IMR-90 (cell line): ENCODE measurements around the gene TOB2. TPM values are rescaled to one million over a fixed set of nuclear protein-coding genes. Genes with fewer than 3 reads are reported as not detected.

Source experiments
- ATAC-seq: fragments of 200-7000 bp; cut with Tn5 transposase; 2 replicates; pipeline ENCODE4 v1.9.1; 2020; ENCODE audit warnings: low read depth, mild to moderate bottlenecking, moderate library complexity
- Bru-seq: library from RNA; stranded (reverse); fragments of 400-500 nt; gene quantifications from one replicate; lab custom pipeline; 2021; lab: Mats Ljungman, UMichigan
- BruChase-seq, 2 experiments: library from RNA; stranded (reverse); fragments of 400-500 nt; gene quantifications; one replicate each; lab custom pipeline; 2021; lab: Mats Ljungman, UMichigan
- BruUV-seq: library from RNA; stranded (reverse); fragments of 400-500 nt; replicated peaks from 2 replicates; lab custom pipeline; 2021; lab: Mats Ljungman, UMichigan
- CTCF ChIA-PET: fragments of 300-600 bp; formaldehyde crosslinking; extraction: SDS; loops from one replicate; lab custom pipeline; 2021; ENCODE audit warnings: antibody characterized with exemption; lab: Yijun Ruan, JAX
- POLR2A ChIA-PET: fragments of 300-600 bp; sonication (Branson Sonifier 250); formaldehyde crosslinking; loops from one replicate; lab custom pipeline; 2022; ENCODE audit warnings: antibody characterized with exemption; ENCODE audit not compliant: unreplicated experiment; lab: Charles Lee
- DNase-seq: peaks from one replicate; pipeline ENCODE4 v3.0.0; 2013
- H2AFZ ChIP-seq: replicated peaks from 2 replicates; pipeline ENCODE3; 2013; ENCODE audit warnings: low read length, mild to moderate bottlenecking; ENCODE audit not compliant: poor library complexity
- H2AK5ac ChIP-seq: 2 replicates; pipeline ENCODE4 v1.6.1; 2013; ENCODE audit warnings: low read depth, low read length, inconsistent platforms
- H2AK9ac ChIP-seq: replicated peaks from 2 replicates; pipeline ENCODE3; 2013; ENCODE audit warnings: mild to moderate bottlenecking, low read depth, low read length, moderate library complexity; ENCODE audit not compliant: poor library complexity
- H2BK120ac ChIP-seq: 2 replicates; pipeline ENCODE4 v1.6.1; 2013; ENCODE audit warnings: low read depth, low read length, inconsistent platforms
- H2BK15ac ChIP-seq: 3 replicates; pipeline ENCODE4 v1.6.1; 2013; ENCODE audit warnings: low read depth, low read length, inconsistent platforms
- H2BK20ac ChIP-seq: 2 replicates; pipeline ENCODE4 v1.6.1; 2013; ENCODE audit warnings: low read depth, mild to moderate bottlenecking, inconsistent platforms, low read length, moderate library complexity
- H2BK5ac ChIP-seq: 2 replicates; pipeline ENCODE4 v1.6.1; 2013; ENCODE audit warnings: mild to moderate bottlenecking, low read depth, low read length, inconsistent platforms; ENCODE audit not compliant: poor library complexity, severe bottlenecking
- H3K14ac ChIP-seq: replicated peaks from 2 replicates; pipeline ENCODE4 v1.6.1; 2013; ENCODE audit warnings: low read depth, low read length, inconsistent platforms
- H3K18ac ChIP-seq: 2 replicates; pipeline ENCODE4 v1.6.1; 2013; ENCODE audit warnings: low read depth, low read length, control low read depth
- H3K23ac ChIP-seq: 2 replicates; pipeline ENCODE4 v1.6.1; 2013; ENCODE audit warnings: low read depth, low read length, inconsistent platforms
- H3K27ac ChIP-seq: 2 replicates; pipeline ENCODE4 v1.5.1; 2013; ENCODE audit warnings: mild to moderate bottlenecking, control low read depth, low read length; ENCODE audit not compliant: insufficient read depth
- H3K27me3 ChIP-seq: 2 replicates; pipeline ENCODE4 v1.6.1; 2013; ENCODE audit warnings: low read length; ENCODE audit not compliant: control insufficient read depth, insufficient read depth
- H3K36me3 ChIP-seq: 2 replicates; pipeline ENCODE4 v1.6.1; 2013; ENCODE audit warnings: low read length, mixed read lengths; ENCODE audit not compliant: control insufficient read depth, insufficient read depth
- H3K4ac ChIP-seq: 2 replicates; pipeline ENCODE4 v1.6.1; 2013; ENCODE audit warnings: low read depth, low read length, inconsistent platforms
- H3K4me1 ChIP-seq: 2 replicates; pipeline ENCODE4 v1.6.1; 2013; ENCODE audit warnings: low read length, mixed read lengths; ENCODE audit not compliant: control insufficient read depth, insufficient read depth
- H3K4me2 ChIP-seq: 2 replicates; pipeline ENCODE4 v1.6.1; 2013; ENCODE audit warnings: low read depth, mild to moderate bottlenecking, control low read depth, low read length, moderate library complexity
- H3K4me3 ChIP-seq: 2 replicates; pipeline ENCODE4 v1.5.1; 2013; ENCODE audit warnings: low read depth, mild to moderate bottlenecking, control low read depth, low read length, moderate library complexity; ENCODE audit not compliant: insufficient read depth
- H3K56ac ChIP-seq: 2 replicates; pipeline ENCODE4 v1.6.1; 2013; ENCODE audit warnings: low read length, inconsistent platforms; ENCODE audit not compliant: insufficient read depth; ENCODE audit errors: extremely low read depth
- H3K79me1 ChIP-seq, 2 experiments: 2 replicates each; pipeline ENCODE4 v1.6.1; 2013; ENCODE audit warnings: low read length in 2 of 2, inconsistent platforms in 1 of 2, low read depth in 1 of 2
- H3K9ac ChIP-seq: 2 replicates; pipeline ENCODE4 v1.6.1; 2013; ENCODE audit warnings: low read depth, low read length, control low read depth
- H3K9me1 ChIP-seq: 2 replicates; pipeline ENCODE4 v1.6.1; 2013; ENCODE audit warnings: low read length, inconsistent platforms; ENCODE audit not compliant: insufficient read depth
- H3K9me3 ChIP-seq: 2 replicates; pipeline ENCODE4 v1.6.1; 2013; ENCODE audit warnings: low read length; ENCODE audit not compliant: control insufficient read depth, insufficient read depth
- H4K20me1 ChIP-seq: 2 replicates; pipeline ENCODE4 v1.6.1; 2013; ENCODE audit warnings: low read length, inconsistent platforms; ENCODE audit not compliant: insufficient read depth
- H4K5ac ChIP-seq: 2 replicates; pipeline ENCODE4 v1.6.1; 2013; ENCODE audit warnings: mild to moderate bottlenecking, low read depth, low read length, control low read depth
- H4K8ac ChIP-seq, 2 experiments: 2 replicates each; pipeline ENCODE4 v1.6.1; 2013; ENCODE audit warnings: low read depth in 2 of 2, low read length in 2 of 2, control low read depth in 1 of 2, inconsistent platforms in 1 of 2
- H4K91ac ChIP-seq: 2 replicates; pipeline ENCODE4 v1.6.1; 2013; ENCODE audit warnings: low read depth, low read length, inconsistent platforms; ENCODE audit not compliant: insufficient read depth
- BHLHE40 ChIP-seq: fragments of 150-350 bp; IDR thresholded peaks from 2 replicates; pipeline ENCODE4 v1.6.1; 2016; ENCODE audit warnings: mild to moderate bottlenecking, low read depth, low read length
- CHD1 ChIP-seq: IDR thresholded peaks from 2 replicates; pipeline ENCODE4 v1.6.1; 2012; ENCODE audit warnings: low read depth, low read length, improper control_type of control experiment
- FOS ChIP-seq: fragments of 150-350 bp; IDR thresholded peaks from 2 replicates; pipeline ENCODE4 v1.6.1; 2016; ENCODE audit warnings: low read depth, low read length
- MAZ ChIP-seq: IDR thresholded peaks from 2 replicates; pipeline ENCODE4 v1.6.1; 2012; ENCODE audit warnings: low read depth, mild to moderate bottlenecking, low read length, improper control_type of control experiment, moderate library complexity, borderline replicate concordance
- MXI1 ChIP-seq: IDR thresholded peaks from 2 replicates; pipeline ENCODE4 v1.6.1; 2012; ENCODE audit warnings: low read depth, mild to moderate bottlenecking, low read length, moderate library complexity, borderline replicate concordance
- NFE2L2 ChIP-seq: fragments of 150-350 bp; IDR thresholded peaks from 2 replicates; pipeline ENCODE4 v1.6.1; 2016; ENCODE audit warnings: low read depth, mild to moderate bottlenecking, low read length
- RAD21 ChIP-seq: IDR thresholded peaks from 2 replicates; pipeline ENCODE4 v1.6.1; 2012; ENCODE audit warnings: low read length, improper control_type of control experiment
- SMC3 ChIP-seq: fragments of 150-350 bp; IDR thresholded peaks from 2 replicates; pipeline ENCODE4 v1.6.1; 2016; ENCODE audit warnings: low read depth, mild to moderate bottlenecking, antibody characterized with exemption, low read length, moderate library complexity
- WGBS, 2 experiments: methylation state at CpG; one replicate each; pipeline versions ENCODE4 v1.1.5 to v1.1.7; 2013; ENCODE audit warnings: missing lambda C conversion rate in 2 of 2; ENCODE audit not compliant: insufficient read length in 1 of 2; ENCODE audit errors: extremely low coverage in 2 of 2; 5-methylcytosine and 5-hydroxymethylcytosine counted together
- dilution Hi-C: fragments of 300-500 bp; cut with HindIII; formaldehyde crosslinking; loops from one replicate; pipeline ENCODE4 v1.14.3; 2018; ENCODE audit warnings: low sequenced_read_pairs; ENCODE audit not compliant: unreplicated experiment
- in situ Hi-C: fragments of 300-500 bp; cut with MboI; formaldehyde crosslinking; loops from 3 replicates; pipeline ENCODE4 v1.14.3; 2019; ENCODE audit warnings: low sequenced_read_pairs, inconsistent platforms, mixed read lengths
- intact Hi-C: fragments of 100-400 bp; cut with micrococcal nuclease; formaldehyde crosslinking; loops from 2 replicates; pipeline ENCODE4 v1.10.0; 2022
- long read RNA-seq: library from polyadenylated mRNA; unstranded; transcript quantifications from one replicate; pipeline ENCODE4 v2.0.0, GENCODE V29; 2021; ENCODE audit not compliant: unreplicated experiment
- polyA plus RNA-seq, 3 experiments: library from polyadenylated mRNA; depleted of rRNA; stranded (reverse); fragments of >200 nt; gene quantifications; 2 replicates each; pipeline ENCODE4 v1.2.3, GENCODE V29; 2012; ENCODE audit warnings: low replicate concordance in 1 of 3
- total RNA-seq: library from RNA; depleted of rRNA; stranded (reverse); fragments of >200 nt; gene quantifications from 2 replicates; pipeline ENCODE4 v1.2.3, GENCODE V29; 2012; rRNA removed
- TF ChIP-seq, protein P1 (sequence below): fragments of 150-350 bp; IDR thresholded peaks from 2 replicates; pipeline ENCODE4 v1.6.1; 2017; ENCODE audit warnings: mild to moderate bottlenecking, antibody characterized with exemption, low read length, low read depth
- TF ChIP-seq, protein P2 (sequence below): conservative IDR thresholded peaks from 2 replicates; pipeline ENCODE4 v1.5.1; 2012; ENCODE audit warnings: mild to moderate bottlenecking, low read depth, low read length, improper control_type of control experiment

TOB2 gene, protein sequence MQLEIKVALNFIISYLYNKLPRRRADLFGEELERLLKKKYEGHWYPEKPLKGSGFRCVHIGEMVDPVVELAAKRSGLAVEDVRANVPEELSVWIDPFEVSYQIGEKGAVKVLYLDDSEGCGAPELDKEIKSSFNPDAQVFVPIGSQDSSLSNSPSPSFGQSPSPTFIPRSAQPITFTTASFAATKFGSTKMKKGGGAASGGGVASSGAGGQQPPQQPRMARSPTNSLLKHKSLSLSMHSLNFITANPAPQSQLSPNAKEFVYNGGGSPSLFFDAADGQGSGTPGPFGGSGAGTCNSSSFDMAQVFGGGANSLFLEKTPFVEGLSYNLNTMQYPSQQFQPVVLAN
- total RNA-seq (16.9 and 17.4 TPM in 2 replicates), polyA plus RNA-seq (2012; rRNA removed) (23.3 and 24.2 TPM in 2 replicates), Bru-seq, nascent RNA (percentile 76 among the genes with signal in this experiment), BruChase-seq, experiment 1, labeled RNA remaining after a 6-hour chase (percentile 93 among the genes with signal in this experiment), BruChase-seq, experiment 2, labeled RNA remaining after a 2-hour chase (percentile 96 among the genes with signal in this experiment)
- 16.0 and 24.3 TPM in 2 replicates for polyA plus RNA-seq (2012; cell fraction: cytosol; rRNA removed)
- polyA plus RNA-seq (2012; cell fraction: nucleus; rRNA removed; ENCODE audit: low replicate concordance): 16.4 and 23.4 TPM in 2 replicates
- long read RNA-seq, full-length matches to known transcripts: 18 of 73 reads
- long read RNA-seq, partial matches to known transcripts: 0 of 73 reads
- long read RNA-seq, other reads (novel, unspliced or antisense): 55 of 73 reads

DNA sequence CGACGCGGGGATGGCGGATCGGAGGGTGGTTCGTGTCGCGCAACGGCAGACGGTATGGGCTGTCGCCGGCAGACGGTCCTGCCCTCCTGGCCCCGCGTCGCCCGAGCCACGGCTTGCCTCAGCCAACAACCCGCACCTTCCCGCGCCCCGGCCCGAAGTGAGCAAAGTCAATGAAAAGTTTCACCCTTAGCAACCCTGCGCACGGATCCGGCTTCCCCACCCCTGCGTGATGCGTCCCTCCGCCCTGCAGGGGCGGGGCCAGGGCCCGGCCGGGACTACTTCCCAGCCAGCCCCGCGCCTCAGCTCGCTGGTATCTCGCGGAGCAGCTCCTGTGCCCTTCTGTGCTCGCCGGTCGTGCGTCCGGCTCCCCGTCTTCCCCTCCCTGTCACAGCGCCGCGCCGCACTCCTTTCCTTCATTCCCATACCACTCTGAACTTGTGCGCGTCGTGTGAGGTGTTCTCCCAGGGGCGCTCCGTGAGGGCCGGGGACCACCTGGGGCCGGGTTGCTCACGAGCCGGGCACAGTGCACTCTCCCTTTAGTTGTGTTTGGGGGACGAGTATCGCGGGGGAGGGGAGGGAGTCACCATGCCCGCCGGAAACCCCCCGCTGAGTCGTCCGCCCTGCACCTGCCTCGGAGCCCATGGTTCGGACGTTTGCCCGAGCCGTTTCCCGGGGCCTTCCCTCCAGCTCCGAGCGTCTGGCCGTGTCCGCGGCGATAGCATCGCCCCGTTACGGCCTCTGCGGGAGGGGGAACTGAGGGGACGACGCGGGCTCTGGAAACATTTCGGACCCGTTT, at the start of gene TOB2:
Gene TOB2, minus strand, starts transcription at position 163 of the 796 bp plus-strand sequence. CDS start 9,456 bp downstream, outside the sequence.
- Histone ChIP-seq H4K5ac (peak within 1 kb of the TSS; percentile 56), H3K4me3 (peak within 1 kb of the TSS; percentile 97), H3K4me1 (peaks cover 3% of the 10 kb centered on the region), H3K9me1 (peaks cover 12% of the 10 kb centered on the region), H2AFZ (peak within 1 kb of the TSS; percentile 90), H2BK5ac (peak within 1 kb of the TSS; percentile 88), H2BK20ac (no peak within 1 kb of the TSS; the same call in 1 of the 2 replicates), H3K79me1 (peaks cover 13 to 36% of the 10 kb centered on the region in 2 experiments), H3K27me3 (no peaks in the 10 kb centered on the region), H2AK5ac (peak within 1 kb of the TSS; percentile 96), H3K4ac (peak within 1 kb of the TSS; percentile 93), H3K18ac (peak within 1 kb of the TSS; percentile 75), H3K9ac (peak within 1 kb of the TSS; percentile 93), H3K23ac (peak within 1 kb of the TSS; percentile 97), H3K14ac (peak within 1 kb of the TSS; percentile 95), H2BK15ac (peak within 1 kb of the TSS; percentile 25; the same call in 1 of the 3 replicates), H3K4me2 (peak within 1 kb of the TSS; percentile 88), H4K91ac (peak within 1 kb of the TSS; percentile 90), H4K20me1 (peaks cover 36% of the 10 kb centered on the region), H4K8ac (peak within 1 kb of the TSS; percentile 76 to 78), H3K56ac (peak within 1 kb of the TSS; percentile 93), H2AK9ac (peak within 1 kb of the TSS; percentile 99), H3K36me3 (peaks cover 5% of the 10 kb centered on the region), H3K27ac (peak within 1 kb of the TSS; percentile 97), H3K9me3 (no peaks in the 10 kb centered on the region), H2BK120ac (peak within 1 kb of the TSS; percentile 45; the same call in 1 of the 2 replicates)
- intact Hi-C loops (loop anchor here (1.0 to 2.0 kb wide), 4 partner anchors 66 to 162 kb away; partner anchors contain the start of gene TEF), dilution Hi-C loops (no loop called here), in situ Hi-C loops (no loop called here)
- CTCF ChIA-PET: interaction anchor here (1.0 kb wide), 1 partner anchor 44 kb away, joined by 3 read pairs; no protein-coding TSS in a partner anchor
- 1% methylated on average over 32 of the region's 85 CpGs; no CpG with 5 or more reads in 1 of the 2 experiments for WGBS, 2 experiments
- no TSS peak for BruUV-seq
- ATAC-seq (peak; percentile 63), DNase-seq (peak; percentile 95)
- POLR2A ChIA-PET: interaction anchor here (0.6 to 1.4 kb wide), 2 partner anchors 22 to 43 kb away, joined by 3 read pairs; partner anchors contain the start of gene PHF5A
- TF ChIP-seq RAD21: peak; percentile 29; the same call in 1 of the 2 replicates
- no peak; the same call in 1 of the 2 replicates for TF ChIP-seq FOS
- TF ChIP-seq, protein P1, sequence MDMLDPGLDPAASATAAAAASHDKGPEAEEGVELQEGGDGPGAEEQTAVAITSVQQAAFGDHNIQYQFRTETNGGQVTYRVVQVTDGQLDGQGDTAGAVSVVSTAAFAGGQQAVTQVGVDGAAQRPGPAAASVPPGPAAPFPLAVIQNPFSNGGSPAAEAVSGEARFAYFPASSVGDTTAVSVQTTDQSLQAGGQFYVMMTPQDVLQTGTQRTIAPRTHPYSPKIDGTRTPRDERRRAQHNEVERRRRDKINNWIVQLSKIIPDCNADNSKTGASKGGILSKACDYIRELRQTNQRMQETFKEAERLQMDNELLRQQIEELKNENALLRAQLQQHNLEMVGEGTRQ: peak; percentile 27; the same call in 1 of the 2 replicates
- no peak for TF ChIP-seq NFE2L2
- TF ChIP-seq, protein P2, sequence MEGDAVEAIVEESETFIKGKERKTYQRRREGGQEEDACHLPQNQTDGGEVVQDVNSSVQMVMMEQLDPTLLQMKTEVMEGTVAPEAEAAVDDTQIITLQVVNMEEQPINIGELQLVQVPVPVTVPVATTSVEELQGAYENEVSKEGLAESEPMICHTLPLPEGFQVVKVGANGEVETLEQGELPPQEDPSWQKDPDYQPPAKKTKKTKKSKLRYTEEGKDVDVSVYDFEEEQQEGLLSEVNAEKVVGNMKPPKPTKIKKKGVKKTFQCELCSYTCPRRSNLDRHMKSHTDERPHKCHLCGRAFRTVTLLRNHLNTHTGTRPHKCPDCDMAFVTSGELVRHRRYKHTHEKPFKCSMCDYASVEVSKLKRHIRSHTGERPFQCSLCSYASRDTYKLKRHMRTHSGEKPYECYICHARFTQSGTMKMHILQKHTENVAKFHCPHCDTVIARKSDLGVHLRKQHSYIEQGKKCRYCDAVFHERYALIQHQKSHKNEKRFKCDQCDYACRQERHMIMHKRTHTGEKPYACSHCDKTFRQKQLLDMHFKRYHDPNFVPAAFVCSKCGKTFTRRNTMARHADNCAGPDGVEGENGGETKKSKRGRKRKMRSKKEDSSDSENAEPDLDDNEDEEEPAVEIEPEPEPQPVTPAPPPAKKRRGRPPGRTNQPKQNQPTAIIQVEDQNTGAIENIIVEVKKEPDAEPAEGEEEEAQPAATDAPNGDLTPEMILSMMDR: no peak
- no peak for TF ChIP-seq CHD1
- peak; percentile 87; the same call in 1 of the 2 replicates for TF ChIP-seq MXI1
- TF ChIP-seq BHLHE40: peak; percentile 58; the same call in 1 of the 2 replicates
- TF ChIP-seq SMC3: 0 out of 2 replicates have a peak, but pooled peaks have one; percentile 5
- TF ChIP-seq MAZ: peak; percentile 99
